GM12878 (cell line): ENCODE data around the gene TAS1R2. TPM values are rescaled to one million over a fixed set of nuclear protein-coding genes. Genes with fewer than 3 reads are reported as not detected.

Experiments used
- ATAC-seq: fragments of 200-7000 bp; cut with Tn5 transposase; 3 replicates; pipeline ENCODE4 v1.9.1; 2020; ENCODE audit warnings: mild to moderate bottlenecking, moderate library complexity
- BruUV-seq: library from RNA; stranded (reverse); fragments of 400-500 nt; replicated peaks from 2 replicates; lab custom pipeline; 2021; lab: Mats Ljungman, UMichigan
- CTCF ChIA-PET: fragments of 300-600 bp; sonication (Branson Sonifier 250); formaldehyde crosslinking; extraction: SDS; loops from one replicate; lab custom pipeline; 2021; ENCODE audit warnings: inconsistent platforms; lab: Yijun Ruan, JAX
- POLR2A ChIA-PET: fragments of 350-600 bp; formaldehyde crosslinking; extraction: SDS; loops from one replicate; lab custom pipeline; 2021; ENCODE audit warnings: inconsistent platforms; lab: Charles Lee
- RAD21 ChIA-PET: fragments of 300-600 bp; sonication (Branson Sonifier 250); formaldehyde crosslinking; loops from one replicate; lab custom pipeline; 2023; ENCODE audit warnings: antibody characterized with exemption; ENCODE audit not compliant: unreplicated experiment; lab: Charles Lee
- SMC1A ChIA-PET: fragments of 300-600 bp; sonication (Branson Sonifier 250); formaldehyde crosslinking; loops from one replicate; lab custom pipeline; 2023; ENCODE audit not compliant: unreplicated experiment, uncharacterized antibody; lab: Charles Lee
- DNase-seq: peaks from one replicate; pipeline ENCODE4 v3.0.0-alpha.2; 2011; ENCODE audit warnings: low read depth, low spot score
- FAIRE-seq: peaks from 3 replicates; lab custom pipeline; 2011; peaks lifted over from hg19 to GRCh38; lab: Jason Lieb, UNC
- H2AFZ ChIP-seq: 2 replicates; pipeline ENCODE4 v1.6.0; 2011; ENCODE audit warnings: low read depth, low read length, control low read depth; ENCODE audit not compliant: control insufficient read depth
- H3K27ac ChIP-seq: 2 replicates; pipeline ENCODE4 v1.5.1; 2011; ENCODE audit warnings: control low read depth; ENCODE audit not compliant: control insufficient read depth, insufficient read depth
- H3K27me3 ChIP-seq, 2 experiments: replicated peaks in 1 of 2; 2 replicates each; pipeline versions ENCODE4 v1.6.0 to v1.6.1; 2011; ENCODE audit warnings: low read length in 1 of 2; ENCODE audit not compliant: control insufficient read depth in 2 of 2, insufficient read depth in 2 of 2
- H3K36me3 ChIP-seq, 2 experiments: 2 replicates each; pipeline ENCODE4 v1.5.1; 2011; ENCODE audit warnings: low read length in 1 of 2; ENCODE audit not compliant: control insufficient read depth in 2 of 2, insufficient read depth in 2 of 2
- H3K4me1 ChIP-seq: 2 replicates; pipeline ENCODE4 v1.6.1; 2011; ENCODE audit warnings: mild to moderate bottlenecking, low read length, moderate library complexity, mixed read lengths; ENCODE audit not compliant: control insufficient read depth, insufficient read depth
- H3K4me2 ChIP-seq: 2 replicates; pipeline ENCODE4 v1.6.0; 2011; ENCODE audit warnings: control low read depth; ENCODE audit not compliant: control insufficient read depth, insufficient read depth
- H3K4me3 ChIP-seq: fragments of 200-600 bp; sonication (generic); 2 replicates; pipeline ENCODE4 v1.5.1; 2016
- H3K79me2 ChIP-seq: 2 replicates; pipeline ENCODE4 v1.6.0; 2011; ENCODE audit warnings: low read length; ENCODE audit not compliant: control insufficient read depth, insufficient read depth
- H3K9ac ChIP-seq: 2 replicates; pipeline ENCODE4 v1.8.0; 2011; ENCODE audit warnings: low read length, control low read depth, mixed read lengths; ENCODE audit not compliant: control insufficient read depth, insufficient read depth
- H3K9me3 ChIP-seq: replicated peaks from 3 replicates; pipeline ENCODE4 v1.5.1; 2011; ENCODE audit warnings: mild to moderate bottlenecking, low read length; ENCODE audit not compliant: control insufficient read depth, insufficient read depth
- H4K20me1 ChIP-seq: 2 replicates; pipeline ENCODE4 v1.6.0; 2011; ENCODE audit not compliant: control insufficient read depth, insufficient read depth
- BCL3 ChIP-seq: IDR thresholded peaks from 2 replicates; pipeline ENCODE4 v1.6.1; 2011; ENCODE audit warnings: borderline replicate concordance, low read depth, mild to moderate bottlenecking, moderate library complexity, low read length; ENCODE audit not compliant: insufficient read depth, poor library complexity, severe bottlenecking
- CTCF ChIP-seq, 3 experiments: IDR thresholded peaks in 2 of 3; conservative IDR thresholded peaks in 1 of 3; 2 replicates each; pipeline ENCODE4 v1.5.1; 2011; ENCODE audit warnings: low read depth in 3 of 3, low read length in 3 of 3, mild to moderate bottlenecking in 3 of 3, control low read depth in 2 of 3, moderate library complexity in 2 of 3, inconsistent platforms in 1 of 3, mixed read lengths in 1 of 3; ENCODE audit not compliant: control insufficient read depth in 2 of 3, insufficient read depth in 1 of 3; ENCODE audit errors: extremely low read depth in 1 of 3
- HCFC1 ChIP-seq: fragments of 150-350 bp; IDR thresholded peaks from 2 replicates; pipeline ENCODE4 v1.6.1; 2014; ENCODE audit warnings: low read length
- HDGF ChIP-seq: fragments of 450-650 bp; IDR thresholded peaks from 2 replicates; pipeline ENCODE4 v1.6.1; 2016; ENCODE audit warnings: antibody characterized with exemption
- IKZF1 ChIP-seq: fragments of 450-650 bp; conservative IDR thresholded peaks from 2 replicates; pipeline ENCODE4 v1.6.1; 2017; ENCODE audit warnings: antibody characterized with exemption, mild to moderate bottlenecking
- NFYA ChIP-seq: IDR thresholded peaks from 2 replicates; pipeline ENCODE4 v1.6.1; 2011; ENCODE audit warnings: low read depth, mild to moderate bottlenecking, low read length, improper control_type of control experiment, borderline replicate concordance
- NRF1 ChIP-seq: conservative IDR thresholded peaks from 2 replicates; pipeline ENCODE4 v1.6.1; 2011; ENCODE audit warnings: mild to moderate bottlenecking, low read depth, low read length, improper control_type of control experiment
- PKNOX1 ChIP-seq: fragments of 450-650 bp; IDR thresholded peaks from 2 replicates; pipeline ENCODE4 v1.6.1; 2016; ENCODE audit warnings: mild to moderate bottlenecking
- SMARCA5 ChIP-seq: fragments of 450-650 bp; IDR thresholded peaks from 2 replicates; pipeline ENCODE4 v1.6.1; 2017; ENCODE audit warnings: mild to moderate bottlenecking
- ZNF207 ChIP-seq: fragments of 450-650 bp; IDR thresholded peaks from 2 replicates; pipeline ENCODE4 v1.6.1; 2014; ENCODE audit warnings: antibody characterized with exemption, mild to moderate bottlenecking, borderline replicate concordance
- WGBS: methylation state at CpG from one replicate; pipeline ENCODE4 v1.1.6; 2016; ENCODE audit warnings: low lambda C conversion rate; ENCODE audit not compliant: insufficient replicate concordance, insufficient coverage; ENCODE audit errors: missing lambda C conversion rate; 5-methylcytosine and 5-hydroxymethylcytosine counted together
- in situ Hi-C: fragments of 300-500 bp; cut with MboI; formaldehyde crosslinking; loops from 9 replicates; pipeline ENCODE4 v1.14.3; 2018; ENCODE audit warnings: mixed read lengths
- intact Hi-C: fragments of 100-400 bp; cut with micrococcal nuclease; formaldehyde crosslinking; loops from one replicate; pipeline ENCODE4 v1.14.2; 2022; ENCODE audit not compliant: unreplicated experiment
- polyA plus RNA-seq, 11 experiments: library from polyadenylated mRNA; depleted of rRNA in 4 of 11; unstranded in 6 of 11; stranded (reverse) in 5 of 11; fragments of >200 nt; fragmentation: Nextera tagmentation in 4 of 11; fragmentation: Illumina TruSeq in 1 of 11; extraction: Ambion mirVana in 4 of 11; extraction: Trizol in 1 of 11; gene quantifications; 1 replicate in 1 of 11; 2 replicates in 10 of 11; pipeline versions ENCODE4 v1.2.1 to v1.2.3, GENCODE V29; 2011 to 2016; ENCODE audit warnings: inconsistent platforms in 2 of 11, missing spikeins in 2 of 11, low read depth in 1 of 11
- total RNA-seq, 4 experiments: library from RNA; depleted of rRNA in 3 of 4; stranded (reverse); fragments of >200 nt in 3 of 4; fragmentation: Illumina TruSeq in 1 of 4; extraction: Trizol in 1 of 4; gene quantifications; 2 replicates each; pipeline versions ENCODE4 v1.2.1 to v1.2.3, GENCODE V29; 2013 to 2021
- TF ChIP-seq, protein P1 (sequence below): fragments of 450-650 bp; IDR thresholded peaks from 2 replicates; pipeline ENCODE4 v1.6.1; 2017; ENCODE audit warnings: borderline replicate concordance
- TF ChIP-seq, protein P2 (sequence below): IDR thresholded peaks from 2 replicates; pipeline ENCODE4 v1.6.1; 2012; ENCODE audit warnings: improper control_type of control experiment, low read depth, low read length; ENCODE audit not compliant: insufficient replicate concordance

TAS1R2 gene
- total and polyA plus RNA-seq, 10 of the 15 experiments (the other 5 are each of a cell fraction or from before 2014, with no cell fraction given) = not detected

- intact Hi-C loops (no loop called here), in situ Hi-C loops (no loop called here)
- H3K4me3 ChIP-seq = no peak overlapping the region
- H3K4me2 ChIP-seq = no peak overlapping the region
- H2AFZ ChIP-seq = no peak overlapping the region
- no TSS peak for BruUV-seq
- SMC1A ChIA-PET = no interaction called here
- no peaks in the 10 kb centered on the region for H3K36me3 ChIP-seq
- no peak for ATAC-seq
- no peaks in the 10 kb centered on the region for H4K20me1 ChIP-seq
- POLR2A ChIA-PET = no interaction called here
- no peaks in the 10 kb centered on the region for H3K79me2 ChIP-seq
- CTCF ChIA-PET = no interaction called here
- H3K9me3 ChIP-seq = no peaks in the 10 kb centered on the region; the same call in 2 of the 3 replicates
- RAD21 ChIA-PET = no interaction called here
- no peak overlapping the region for H3K9ac ChIP-seq
- H3K27ac ChIP-seq = no peak overlapping the region
- TF ChIP-seq CTCF (IDR thresholded peaks at IDR 0.05 in 2 of 3, conservative IDR thresholded peaks at IDR 0.05 in 1 of 3; ENCODE audit: control insufficient read depth in 2 of 3, extremely low read depth in 1 of 3, insufficient read depth in 1 of 3, low read depth in 3 of 3, low read length in 3 of 3) (no peak), HDGF (no peak), PKNOX1 (no peak), HCFC1 (no peak), ZNF207 (no peak), NFYA (no peak), SMARCA5 (no peak), NRF1 (no peak), BCL3 (no peak), IKZF1 (no peak)
- TF ChIP-seq, protein P1, sequence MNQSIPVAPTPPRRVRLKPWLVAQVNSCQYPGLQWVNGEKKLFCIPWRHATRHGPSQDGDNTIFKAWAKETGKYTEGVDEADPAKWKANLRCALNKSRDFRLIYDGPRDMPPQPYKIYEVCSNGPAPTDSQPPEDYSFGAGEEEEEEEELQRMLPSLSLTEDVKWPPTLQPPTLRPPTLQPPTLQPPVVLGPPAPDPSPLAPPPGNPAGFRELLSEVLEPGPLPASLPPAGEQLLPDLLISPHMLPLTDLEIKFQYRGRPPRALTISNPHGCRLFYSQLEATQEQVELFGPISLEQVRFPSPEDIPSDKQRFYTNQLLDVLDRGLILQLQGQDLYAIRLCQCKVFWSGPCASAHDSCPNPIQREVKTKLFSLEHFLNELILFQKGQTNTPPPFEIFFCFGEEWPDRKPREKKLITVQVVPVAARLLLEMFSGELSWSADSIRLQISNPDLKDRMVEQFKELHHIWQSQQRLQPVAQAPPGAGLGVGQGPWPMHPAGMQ = no peak
- TF ChIP-seq, protein P2, sequence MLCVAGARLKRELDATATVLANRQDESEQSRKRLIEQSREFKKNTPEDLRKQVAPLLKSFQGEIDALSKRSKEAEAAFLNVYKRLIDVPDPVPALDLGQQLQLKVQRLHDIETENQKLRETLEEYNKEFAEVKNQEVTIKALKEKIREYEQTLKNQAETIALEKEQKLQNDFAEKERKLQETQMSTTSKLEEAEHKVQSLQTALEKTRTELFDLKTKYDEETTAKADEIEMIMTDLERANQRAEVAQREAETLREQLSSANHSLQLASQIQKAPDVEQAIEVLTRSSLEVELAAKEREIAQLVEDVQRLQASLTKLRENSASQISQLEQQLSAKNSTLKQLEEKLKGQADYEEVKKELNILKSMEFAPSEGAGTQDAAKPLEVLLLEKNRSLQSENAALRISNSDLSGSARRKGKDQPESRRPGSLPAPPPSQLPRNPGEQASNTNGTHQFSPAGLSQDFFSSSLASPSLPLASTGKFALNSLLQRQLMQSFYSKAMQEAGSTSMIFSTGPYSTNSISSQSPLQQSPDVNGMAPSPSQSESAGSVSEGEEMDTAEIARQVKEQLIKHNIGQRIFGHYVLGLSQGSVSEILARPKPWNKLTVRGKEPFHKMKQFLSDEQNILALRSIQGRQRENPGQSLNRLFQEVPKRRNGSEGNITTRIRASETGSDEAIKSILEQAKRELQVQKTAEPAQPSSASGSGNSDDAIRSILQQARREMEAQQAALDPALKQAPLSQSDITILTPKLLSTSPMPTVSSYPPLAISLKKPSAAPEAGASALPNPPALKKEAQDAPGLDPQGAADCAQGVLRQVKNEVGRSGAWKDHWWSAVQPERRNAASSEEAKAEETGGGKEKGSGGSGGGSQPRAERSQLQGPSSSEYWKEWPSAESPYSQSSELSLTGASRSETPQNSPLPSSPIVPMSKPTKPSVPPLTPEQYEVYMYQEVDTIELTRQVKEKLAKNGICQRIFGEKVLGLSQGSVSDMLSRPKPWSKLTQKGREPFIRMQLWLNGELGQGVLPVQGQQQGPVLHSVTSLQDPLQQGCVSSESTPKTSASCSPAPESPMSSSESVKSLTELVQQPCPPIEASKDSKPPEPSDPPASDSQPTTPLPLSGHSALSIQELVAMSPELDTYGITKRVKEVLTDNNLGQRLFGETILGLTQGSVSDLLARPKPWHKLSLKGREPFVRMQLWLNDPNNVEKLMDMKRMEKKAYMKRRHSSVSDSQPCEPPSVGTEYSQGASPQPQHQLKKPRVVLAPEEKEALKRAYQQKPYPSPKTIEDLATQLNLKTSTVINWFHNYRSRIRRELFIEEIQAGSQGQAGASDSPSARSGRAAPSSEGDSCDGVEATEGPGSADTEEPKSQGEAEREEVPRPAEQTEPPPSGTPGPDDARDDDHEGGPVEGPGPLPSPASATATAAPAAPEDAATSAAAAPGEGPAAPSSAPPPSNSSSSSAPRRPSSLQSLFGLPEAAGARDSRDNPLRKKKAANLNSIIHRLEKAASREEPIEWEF = no peak
- no peaks in the 10 kb centered on the region for H3K4me1 ChIP-seq
- WGBS = 0% methylated on average over 6 of the region's 6 CpGs
- no peak for DNase-seq
- no peak for FAIRE-seq
- H3K27me3 ChIP-seq = no peaks in the 10 kb centered on the region
Measured at GRCh38 chr1:18852501-18852900, 7.0 kb downstream of the TAS1R2 start.
